ENCODE data around the gene CDCA3.
"Not testable (repeated sequence)": the region's sequence is repeated elsewhere in the genome, so short reads cannot be mapped to it uniquely, and the experiment has no call there.

CDCA3 gene

DNA sequence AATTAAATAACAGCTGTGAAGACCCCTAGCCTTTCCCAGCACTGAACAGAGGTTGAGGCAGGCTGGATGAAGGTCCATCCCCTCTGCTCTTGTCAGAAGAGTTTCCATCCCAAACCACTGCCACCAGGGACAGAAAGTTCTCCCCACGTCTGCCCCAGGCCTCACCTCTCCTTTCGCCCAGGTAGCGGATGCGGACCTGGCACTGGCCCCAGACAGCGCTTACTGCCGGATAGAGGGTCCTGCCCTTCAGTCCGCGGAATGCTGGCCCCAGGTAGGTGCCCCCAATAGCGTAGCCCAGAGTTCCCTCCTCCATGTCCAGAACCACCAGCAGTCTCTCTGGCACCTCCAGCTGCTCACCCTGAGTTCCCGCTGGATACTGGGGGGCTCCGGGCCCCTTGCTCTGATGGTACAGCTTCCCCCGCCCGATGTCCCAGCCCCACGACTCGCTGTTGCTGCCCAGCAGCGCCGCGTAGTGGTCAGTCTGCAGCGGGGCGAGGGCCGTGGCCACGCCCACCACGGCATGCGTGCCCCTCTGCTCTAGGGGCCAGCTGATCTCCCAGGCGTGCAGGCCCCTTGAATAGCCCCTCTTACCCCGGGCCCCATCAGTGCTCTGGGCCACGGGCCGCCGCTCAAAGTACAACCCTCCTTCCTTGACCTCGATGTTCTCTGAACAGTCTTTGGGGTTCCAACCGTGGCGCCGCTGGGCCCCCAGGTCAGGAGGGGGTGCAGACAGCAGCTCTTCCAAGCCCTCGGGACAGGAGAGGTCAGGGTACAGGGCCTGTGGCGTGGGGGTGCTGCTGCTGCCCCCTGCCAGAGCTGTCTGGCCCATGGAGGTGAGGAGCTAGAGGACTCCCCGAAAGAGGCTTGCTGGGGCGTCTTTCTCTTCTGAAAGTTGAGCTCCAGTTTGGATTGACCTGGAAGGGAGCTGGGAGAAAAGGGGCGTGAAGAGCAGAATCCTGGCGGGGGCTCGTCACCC lies 21.3 kb upstream of the CDCA3 start:
- DNase-seq (ENCODE audit: low spot score): peak; percentile 77

DNA sequence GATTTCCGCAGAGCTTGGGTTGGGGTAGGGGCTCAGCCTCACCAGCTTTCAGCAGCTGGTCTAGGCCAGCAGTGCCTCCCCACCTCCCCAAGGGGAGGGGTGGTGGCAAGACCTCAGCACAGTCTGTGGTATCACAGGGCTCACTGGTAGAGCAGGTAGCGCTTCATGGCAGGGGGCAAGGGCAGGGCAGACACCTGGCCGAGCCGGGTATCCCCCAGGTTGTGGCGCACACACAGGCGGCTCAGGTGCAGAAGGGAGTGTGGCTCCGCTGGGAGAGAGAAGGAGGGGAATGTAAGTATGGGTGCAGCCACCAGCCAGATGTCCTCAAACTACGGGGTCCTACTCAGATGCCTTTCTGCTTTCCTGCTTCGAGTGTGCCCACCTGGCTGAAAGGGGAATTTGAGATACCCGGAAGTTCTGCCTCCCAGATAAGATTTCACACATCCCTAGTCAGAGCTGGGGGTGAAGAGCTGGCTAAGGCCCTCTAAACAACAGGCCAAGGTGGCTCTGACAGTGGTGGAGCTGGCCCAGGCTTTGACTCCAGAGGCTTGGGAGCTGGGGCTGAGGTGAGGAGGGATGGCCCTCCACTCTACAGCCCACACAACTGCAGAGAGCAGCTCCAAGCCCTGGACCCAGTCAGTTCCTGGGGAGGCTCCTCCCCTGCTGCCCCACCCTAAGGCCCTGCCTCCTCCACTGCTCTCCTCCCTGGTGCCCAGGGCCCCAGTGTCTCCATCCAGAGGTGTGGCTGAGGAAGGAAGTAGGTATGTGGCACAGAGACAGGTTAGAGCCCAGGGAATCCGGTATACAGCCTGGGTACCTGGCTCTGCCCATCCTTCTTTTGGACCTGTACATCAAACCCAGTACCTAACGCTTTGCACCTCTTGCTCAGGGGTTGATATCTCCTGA lies 20.2 kb upstream of the CDCA3 start:
- DNase-seq (ENCODE audit: low spot score): no peak

DNA sequence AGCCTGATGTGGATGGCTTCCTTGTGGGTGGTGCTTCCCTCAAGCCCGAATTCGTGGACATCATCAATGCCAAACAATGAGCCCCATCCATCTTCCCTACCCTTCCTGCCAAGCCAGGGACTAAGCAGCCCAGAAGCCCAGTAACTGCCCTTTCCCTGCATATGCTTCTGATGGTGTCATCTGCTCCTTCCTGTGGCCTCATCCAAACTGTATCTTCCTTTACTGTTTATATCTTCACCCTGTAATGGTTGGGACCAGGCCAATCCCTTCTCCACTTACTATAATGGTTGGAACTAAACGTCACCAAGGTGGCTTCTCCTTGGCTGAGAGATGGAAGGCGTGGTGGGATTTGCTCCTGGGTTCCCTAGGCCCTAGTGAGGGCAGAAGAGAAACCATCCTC lies 19.2 kb upstream of the CDCA3 start:
- not testable (repeated sequence) for DNase-seq (ENCODE audit: low spot score)

DNA sequence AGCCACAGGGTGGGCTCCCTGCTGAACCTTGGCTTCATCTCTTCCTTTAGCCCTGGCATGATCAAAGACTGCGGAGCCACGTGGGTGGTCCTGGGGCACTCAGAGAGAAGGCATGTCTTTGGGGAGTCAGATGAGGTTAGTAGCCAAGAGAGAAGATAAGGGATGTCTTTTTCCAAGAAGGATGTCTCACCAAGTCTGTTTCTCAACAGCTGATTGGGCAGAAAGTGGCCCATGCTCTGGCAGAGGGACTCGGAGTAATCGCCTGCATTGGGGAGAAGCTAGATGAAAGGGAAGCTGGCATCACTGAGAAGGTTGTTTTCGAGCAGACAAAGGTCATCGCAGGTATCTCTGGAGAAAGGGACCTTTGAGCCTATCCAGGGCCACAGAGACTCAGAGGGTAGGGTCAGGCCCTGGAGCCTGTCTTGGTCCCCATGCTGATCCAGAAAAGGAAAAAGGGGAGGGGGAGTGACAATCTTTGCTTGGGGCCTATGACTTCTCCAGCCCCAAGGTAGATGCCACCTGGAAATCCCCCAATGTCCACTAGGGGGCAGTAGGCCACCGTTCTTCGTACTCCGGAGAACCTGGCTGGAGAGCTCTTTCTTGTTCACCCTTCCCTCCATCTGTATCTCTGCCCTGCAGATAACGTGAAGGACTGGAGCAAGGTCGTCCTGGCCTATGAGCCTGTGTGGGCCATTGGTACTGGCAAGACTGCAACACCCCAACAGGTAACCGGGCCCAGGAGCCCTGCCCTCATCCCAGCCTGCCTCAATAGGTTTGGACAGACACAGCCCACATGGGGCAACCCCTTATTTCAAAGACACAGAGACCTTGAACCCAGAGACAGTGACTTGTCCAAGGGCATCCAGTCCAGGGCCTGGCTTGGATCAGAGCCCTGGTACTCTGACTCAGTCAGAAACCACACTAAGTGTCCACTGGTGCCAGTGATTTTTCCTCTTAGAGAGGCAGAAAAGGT lies 18.2 kb upstream of the CDCA3 start:
- peak; percentile 84 for DNase-seq (ENCODE audit: low spot score)

DNA sequence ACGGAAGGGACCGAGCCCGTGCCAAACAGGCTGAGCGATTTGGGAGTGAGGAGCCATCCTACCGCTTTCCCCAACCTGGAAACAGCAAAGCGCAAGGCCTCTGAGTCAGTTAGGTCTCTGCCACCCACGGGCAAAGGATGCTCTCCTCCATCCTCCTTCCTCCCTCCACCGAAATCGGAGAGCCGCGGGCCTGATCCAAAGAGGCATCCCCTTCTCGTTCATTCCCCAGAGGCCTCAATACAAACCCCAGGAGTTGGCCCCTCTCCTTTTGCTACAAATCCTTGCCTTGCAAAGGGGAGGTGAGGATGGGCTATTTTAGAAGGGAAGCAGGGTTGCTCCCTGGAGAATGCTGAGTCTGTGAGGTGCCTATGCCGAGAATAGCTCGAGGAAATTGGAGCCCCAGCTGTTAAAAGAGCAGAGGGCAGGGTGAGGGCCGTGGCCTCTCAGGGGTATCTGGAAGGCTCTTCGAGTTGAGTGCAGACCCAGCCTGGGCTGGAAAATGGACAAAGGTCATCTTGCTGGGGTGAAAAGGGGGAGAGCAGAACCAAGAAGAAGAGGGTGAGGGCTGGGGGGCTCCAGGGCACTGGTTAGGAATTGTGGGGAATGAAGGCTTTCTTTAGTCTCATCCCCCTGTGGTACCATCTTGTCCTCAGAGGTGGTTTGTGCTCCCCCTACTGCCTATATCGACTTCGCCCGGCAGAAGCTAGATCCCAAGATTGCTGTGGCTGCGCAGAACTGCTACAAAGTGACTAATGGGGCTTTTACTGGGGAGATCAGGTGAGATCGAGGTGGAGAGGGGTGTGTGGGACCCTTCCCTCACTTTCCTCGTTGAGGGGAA lies 17.3 kb upstream of the CDCA3 start:
- no peak for DNase-seq (ENCODE audit: low spot score)

DNA sequence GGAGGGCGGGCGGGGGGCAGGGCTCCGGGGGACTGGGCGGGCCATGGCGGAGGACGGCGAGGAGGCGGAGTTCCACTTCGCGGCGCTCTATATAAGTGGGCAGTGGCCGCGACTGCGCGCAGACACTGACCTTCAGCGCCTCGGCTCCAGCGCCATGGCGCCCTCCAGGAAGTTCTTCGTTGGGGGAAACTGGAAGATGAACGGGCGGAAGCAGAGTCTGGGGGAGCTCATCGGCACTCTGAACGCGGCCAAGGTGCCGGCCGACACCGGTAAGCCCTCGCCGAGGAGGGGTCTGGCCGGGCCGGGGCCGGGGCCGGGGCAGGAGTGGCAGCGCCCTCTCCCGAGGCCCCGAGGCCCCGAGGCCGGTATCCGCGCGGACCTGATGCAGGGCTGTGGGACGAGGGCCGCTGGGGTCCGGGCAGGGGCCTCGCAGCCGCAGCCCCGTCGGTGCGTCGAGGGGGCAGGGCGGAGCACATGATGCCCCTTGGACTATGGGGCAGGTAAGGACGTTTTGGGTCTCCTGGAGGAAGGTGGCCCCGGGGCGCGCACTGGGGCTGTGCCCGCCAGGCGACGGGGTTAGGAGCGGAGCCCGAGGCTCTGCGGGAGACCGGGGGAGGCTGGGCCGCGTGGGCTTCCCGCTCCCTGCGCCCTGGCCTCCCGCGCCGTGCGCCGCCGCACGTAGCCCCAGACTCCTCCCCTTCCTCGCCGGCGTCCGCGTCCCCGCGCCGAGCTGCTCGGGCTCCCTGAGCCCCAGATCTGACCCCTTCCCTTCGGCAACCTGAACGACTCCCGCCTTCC lies 16.5 kb upstream of the CDCA3 start, which contains the start of gene TPI1:
TPI1 (plus strand) TSS at position 119 of the 798 bp plus-strand sequence; CDS start at position 155, 36 bp downstream.
- DNase-seq (ENCODE audit: low spot score): peak; percentile 83

DNA sequence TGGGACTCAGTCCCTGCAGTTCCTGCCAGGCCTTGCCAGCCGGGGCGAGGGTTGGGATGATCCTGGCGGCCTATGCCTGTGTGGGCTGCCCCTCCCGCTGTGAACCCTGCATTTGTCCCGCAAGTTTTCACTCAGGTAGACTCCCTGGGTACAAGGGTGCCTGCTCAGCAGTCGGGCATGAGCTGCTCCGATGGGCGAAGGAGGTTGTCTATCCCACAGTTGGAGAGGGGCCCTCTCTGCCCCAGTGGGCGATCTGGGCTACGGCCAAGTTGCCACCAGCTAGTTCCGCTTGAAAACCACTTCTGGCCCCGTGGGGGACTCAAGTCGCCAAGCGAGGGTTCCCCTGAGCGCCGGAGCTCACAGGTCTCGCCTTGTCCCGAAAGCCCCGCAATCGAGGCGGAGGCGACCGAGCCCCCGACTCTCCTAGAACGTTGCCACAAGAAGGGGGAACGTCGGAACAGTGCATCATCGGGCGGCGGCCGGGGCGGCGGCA lies 15.9 kb upstream of the CDCA3 start:
- DNase-seq (ENCODE audit: low spot score): no peak

DNA sequence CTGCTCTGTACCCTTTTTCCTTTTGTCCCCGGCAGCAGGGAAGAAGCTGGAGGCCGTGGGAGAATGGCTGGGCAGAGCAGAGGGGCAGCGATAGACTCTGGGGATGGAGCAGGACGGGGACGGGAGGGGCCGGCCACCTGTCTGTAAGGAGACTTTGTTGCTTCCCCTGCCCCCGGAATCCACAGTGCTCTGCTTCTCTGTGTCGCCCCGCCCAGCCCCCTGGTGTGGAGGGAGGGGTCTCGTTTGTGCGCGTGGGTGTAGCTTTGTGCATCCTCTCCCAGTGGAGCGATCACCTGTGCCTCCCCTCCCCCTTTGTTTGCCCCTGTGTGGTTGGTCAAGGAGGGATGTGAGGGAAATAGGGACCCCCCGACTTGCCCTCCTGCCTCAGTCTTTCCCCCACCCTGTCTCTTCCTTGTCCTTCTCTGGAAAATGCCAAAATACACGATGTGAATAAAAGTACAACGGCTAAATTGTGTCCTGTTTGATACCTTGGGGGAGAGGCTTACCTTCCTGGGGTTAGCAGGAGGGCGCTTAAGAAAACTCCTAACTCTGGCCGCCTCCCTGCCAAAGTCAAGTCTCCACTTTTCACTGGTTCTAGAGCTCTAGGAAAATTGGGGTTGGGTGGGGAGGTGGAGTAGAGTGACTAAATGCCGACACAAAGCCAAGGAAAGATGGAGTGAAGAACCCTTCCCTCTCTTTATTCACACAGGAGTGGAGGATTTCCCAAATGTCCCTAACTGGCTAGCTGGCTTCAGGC lies 15.3 kb upstream of the CDCA3 start:
- no peak for DNase-seq (ENCODE audit: low spot score)

DNA sequence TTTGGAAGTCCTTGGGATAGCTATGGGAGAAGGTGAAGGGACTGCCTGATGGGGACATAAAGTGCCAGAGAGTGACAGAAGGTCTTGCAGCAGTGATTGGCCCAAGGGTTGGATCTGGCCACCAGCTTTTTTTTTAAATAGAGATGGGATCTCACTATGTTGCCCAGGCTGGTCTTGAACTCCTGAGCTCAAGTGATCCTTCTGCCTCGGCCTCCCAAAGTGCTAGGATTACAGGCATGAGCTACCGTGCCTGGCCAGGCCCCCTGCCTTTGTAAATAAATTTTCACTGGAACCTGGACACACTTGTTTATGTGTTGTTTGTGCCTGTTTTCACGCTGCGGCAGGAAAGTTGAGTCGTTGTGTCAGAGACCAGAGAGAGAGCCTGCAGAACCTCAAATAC lies 14.2 kb upstream of the CDCA3 start:
- not testable (repeated sequence) for DNase-seq (ENCODE audit: low spot score)

DNA sequence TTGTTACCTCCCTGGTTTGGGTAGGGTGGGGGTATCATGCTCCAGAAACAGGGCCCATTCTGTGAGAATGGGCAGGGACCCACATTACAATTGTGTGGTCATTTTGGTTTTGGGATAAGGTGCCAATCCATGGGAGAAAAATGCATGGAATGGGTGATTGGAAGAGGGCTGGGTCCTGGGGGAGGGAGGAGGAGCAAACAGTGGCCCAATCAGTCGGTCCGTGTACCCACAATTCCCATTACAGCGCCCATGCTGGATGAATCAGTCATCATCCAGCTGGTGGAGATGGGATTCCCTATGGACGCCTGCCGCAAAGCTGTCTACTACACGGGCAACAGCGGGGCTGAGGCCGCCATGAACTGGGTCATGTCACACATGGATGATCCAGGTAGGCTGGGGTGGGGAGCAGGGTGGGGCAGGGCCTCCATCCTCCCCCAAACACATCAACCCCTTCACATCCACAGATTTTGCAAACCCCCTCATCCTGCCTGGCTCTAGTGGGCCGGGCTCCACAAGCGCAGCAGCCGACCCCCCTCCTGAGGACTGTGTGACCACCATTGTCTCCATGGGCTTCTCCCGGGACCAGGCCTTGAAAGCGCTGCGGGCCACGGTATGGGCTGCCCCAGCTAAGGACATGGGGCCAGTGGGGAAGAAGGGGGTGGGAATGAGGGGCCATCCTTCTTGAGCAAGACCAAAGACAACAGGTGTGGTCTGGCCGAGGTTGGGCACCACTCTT lies 12.7 kb upstream of the CDCA3 start:
- DNase-seq (ENCODE audit: low spot score): no peak

DNA sequence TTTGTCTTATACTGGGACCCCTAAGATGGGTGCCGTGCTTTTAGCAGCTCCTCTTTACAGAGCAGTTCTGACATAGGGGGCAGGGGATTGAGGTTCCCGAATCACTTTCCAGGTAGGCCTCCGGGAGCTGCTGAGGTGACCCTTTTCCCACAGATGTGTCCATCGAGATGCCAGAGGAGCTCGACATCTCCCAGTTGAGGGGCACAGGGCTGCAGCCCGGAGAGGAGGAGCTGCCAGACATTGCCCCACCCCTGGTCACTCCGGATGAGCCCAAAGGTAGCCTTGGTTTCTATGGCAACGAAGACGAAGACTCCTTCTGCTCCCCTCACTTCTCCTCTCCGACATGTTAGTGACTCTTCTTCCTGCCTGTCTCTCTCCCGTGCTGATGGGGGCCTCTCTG lies 11.9 kb upstream of the CDCA3 start:
- no peak for DNase-seq (ENCODE audit: low spot score)

DNA sequence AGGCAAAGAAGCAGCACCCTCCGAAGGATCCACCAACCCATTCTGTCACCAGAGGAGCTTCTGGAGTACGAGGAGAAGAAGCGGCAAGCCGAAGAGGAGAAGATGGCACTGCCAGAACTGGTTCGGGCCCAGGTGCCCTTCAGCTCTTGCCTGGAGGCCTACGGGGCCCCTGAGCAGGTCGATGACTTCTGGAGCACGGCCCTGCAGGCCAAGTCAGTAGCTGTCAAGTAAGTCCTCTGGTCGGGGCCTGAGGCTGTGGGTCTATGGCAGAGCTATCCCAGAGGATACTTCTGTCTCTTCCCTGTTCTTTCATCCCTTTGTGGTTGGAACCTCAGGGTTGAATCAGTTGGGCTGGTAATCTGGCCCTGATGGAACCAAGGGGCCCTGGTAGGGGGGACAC lies 10.3 kb upstream of the CDCA3 start:
- DNase-seq (ENCODE audit: low spot score): no peak

DNA sequence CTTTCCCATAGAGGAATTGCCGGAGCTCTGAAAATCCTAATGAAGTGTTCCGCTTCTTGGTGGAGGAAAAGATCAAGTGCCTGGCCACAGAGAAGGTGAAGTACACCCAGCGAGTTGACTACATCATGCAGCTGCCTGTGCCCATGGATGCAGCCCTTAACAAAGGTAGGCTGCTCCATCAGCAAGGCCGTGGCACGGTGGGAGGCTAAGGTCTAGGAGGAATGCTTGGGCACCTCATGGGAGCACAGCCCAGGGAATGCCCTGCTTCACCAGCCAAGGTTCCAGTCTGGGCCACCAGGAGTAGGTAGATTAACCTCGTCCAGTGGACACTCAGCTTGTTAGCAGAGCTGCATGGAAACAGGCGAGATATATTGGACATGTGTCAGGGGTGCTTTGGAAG lies 9.9 kb upstream of the CDCA3 start:
- DNase-seq (ENCODE audit: low spot score): no peak

DNA sequence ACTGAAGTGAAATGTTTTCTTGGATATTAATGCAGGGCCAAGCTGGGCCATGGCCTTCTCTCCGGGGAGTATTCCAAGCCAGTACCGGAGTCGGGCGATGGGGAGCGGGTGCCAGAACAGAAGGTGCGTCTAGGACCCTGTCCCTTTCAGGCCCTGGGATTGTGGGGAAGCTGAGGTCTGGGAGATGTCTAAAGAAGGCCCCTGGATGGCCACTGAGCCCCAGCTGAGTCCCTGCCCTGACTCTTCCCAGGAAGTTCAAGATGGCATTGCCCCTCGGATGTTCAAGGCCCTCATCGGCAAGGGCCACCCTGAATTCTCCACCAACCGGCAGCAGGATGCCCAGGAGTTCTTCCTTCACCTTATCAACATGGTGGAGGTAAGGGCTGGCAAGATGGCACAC lies 9.0 kb upstream of the CDCA3 start:
- no peak for DNase-seq (ENCODE audit: low spot score)

DNA sequence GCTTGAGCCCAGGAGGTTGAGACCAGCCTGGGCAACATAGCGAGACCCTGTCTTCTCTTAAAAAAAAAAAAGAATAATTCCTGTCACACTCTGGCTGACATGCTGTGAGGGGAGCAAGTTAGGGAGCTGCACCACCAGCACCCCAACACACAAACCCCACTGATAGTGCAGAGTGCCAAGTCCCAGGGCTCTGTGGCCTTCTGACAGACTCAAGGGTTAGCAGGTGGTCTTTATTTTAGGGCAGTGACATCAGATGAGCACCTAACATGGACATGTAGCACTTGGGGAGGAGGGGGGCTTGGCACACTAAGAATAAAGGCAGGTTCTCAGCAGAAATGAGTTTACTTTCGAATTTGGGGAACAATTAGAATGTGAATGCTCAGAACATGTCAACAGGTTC lies 7.7 kb upstream of the CDCA3 start:
- DNase-seq (ENCODE audit: low spot score): no peak

DNA sequence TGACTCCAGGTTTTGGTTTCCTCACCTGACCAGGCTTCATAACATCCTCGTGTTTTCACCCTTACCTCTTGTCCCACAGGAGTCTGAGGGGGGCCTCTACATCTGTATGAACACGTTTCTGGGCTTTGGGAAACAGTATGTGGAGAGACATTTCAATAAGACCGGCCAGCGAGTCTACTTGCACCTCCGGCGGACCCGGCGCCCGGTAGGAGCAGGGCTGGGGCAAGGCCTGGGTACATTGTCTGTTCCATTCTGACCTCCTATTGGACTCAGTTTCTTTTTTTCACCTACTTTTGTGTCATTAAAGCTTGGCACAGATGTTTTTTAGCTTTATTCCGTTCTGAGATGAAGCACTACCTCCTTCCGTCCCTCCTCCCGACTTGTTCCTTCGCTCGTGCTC lies 4.2 kb upstream of the CDCA3 start:
- DNase-seq (ENCODE audit: low spot score): no peak

DNA sequence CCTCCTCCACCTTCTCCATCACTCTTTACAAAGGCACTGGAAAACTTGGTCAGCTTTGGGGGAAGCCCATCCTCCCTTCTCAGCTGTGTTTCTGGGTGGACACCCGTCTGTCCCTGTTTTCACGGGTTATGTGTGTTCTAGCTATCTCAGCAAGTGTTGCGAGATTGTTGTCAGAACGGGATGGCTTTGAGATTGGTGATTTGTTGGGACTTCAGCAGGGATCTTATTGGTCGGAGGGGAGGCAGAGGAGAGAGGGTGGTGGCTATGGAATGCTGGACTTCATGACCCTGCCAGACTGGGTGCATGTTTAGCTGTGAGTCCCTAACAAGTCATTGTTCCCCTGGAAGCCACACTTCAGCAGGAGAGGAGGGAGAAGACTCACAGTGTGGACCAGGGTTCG lies 3.0 kb upstream of the CDCA3 start:
- DNase-seq (ENCODE audit: low spot score): no peak

DNA sequence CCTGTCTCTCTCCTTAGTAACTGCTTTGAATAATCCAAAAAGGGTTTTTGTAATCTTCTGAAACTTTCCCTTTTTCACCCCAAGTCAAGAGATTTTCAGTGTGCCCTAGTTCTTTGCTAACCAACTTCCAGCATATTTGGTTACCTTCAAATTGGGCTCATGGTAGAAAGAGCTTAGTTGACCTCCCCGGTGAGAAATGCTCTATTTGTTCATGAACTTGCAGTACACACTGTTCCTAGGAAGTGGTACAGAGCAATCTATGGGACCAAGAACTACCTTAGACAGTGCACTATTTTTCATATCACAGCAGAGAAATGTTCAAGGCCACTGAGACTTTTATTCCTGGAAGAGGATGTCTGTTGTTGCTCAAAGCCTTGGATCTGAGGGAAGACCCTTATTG lies 2.5 kb upstream of the CDCA3 start:
- DNase-seq (ENCODE audit: low spot score): no peak

Data from CD4-positive, alpha-beta T cell treated with Interleukin-6 at 100 ng/mL for 8 hours (primary cell).